HG03095 (cell line): ENCODE measurements around the gene CD99.
"Not testable (repeated sequence)": the region's sequence is repeated elsewhere in the genome, so short reads cannot be mapped to it uniquely, and the experiment has no call there.

Experiments used
- ATAC-seq: cut with Tn5 transposase; IDR thresholded peaks from one replicate; pipeline ENCODE4 v1.9.1; 2021; ENCODE audit warnings: moderate library complexity; ENCODE audit not compliant: unreplicated experiment

The CD99 gene

GRCh38 chrX:2719774-2720447 lies 28.8 kb downstream of the CD99 start:
- ATAC-seq = no peak

DNA sequence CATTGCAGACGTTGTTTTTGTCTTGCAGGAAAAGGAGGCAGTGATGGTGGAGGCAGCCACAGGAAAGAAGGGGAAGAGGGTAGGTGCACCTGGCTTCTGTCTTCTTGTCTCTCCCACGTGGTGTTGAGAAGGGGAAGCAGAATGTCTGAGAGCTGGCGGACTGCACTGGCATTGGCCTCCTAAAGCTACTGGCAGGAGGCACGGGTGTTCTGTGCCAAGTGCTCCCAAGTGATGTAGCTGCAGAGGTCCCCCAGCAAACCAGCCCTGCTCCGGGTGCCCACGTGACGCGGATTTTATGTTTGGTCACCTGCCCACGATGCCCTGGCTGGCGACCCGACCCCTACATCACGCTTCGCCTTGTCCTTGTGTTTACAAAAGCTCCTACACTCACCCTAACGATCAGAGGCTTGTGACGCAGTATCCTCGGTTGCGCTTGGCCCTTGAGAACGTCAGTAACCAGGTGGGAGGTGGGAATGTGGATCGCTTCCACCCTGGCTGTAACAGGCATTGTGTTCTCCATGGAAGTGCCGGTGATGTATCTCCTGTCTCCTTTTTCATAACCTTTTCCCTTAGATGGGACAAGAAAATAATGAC lies 32.3 kb downstream of the CD99 start:
- no peak for ATAC-seq

DNA sequence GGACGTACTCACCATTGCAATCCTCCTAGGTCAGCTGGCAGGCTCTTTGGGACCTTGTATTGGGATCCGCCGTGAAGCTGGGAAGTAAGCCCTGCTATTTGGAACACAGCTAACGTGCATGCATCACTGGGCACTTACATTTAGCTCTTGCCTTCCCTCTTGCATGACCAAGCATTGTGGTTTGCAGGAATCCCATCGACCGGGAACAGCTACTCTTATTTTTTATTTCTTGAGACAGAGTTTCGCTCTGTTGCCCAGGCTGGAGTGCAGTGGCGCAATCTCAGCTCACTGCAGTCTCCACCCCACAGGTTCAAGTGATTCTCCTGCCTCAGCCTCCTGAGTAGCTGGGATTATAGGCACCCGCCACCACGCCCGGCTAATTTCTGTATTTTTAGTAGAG lies 36.2 kb downstream of the CD99 start:
- not testable (repeated sequence) for ATAC-seq

DNA sequence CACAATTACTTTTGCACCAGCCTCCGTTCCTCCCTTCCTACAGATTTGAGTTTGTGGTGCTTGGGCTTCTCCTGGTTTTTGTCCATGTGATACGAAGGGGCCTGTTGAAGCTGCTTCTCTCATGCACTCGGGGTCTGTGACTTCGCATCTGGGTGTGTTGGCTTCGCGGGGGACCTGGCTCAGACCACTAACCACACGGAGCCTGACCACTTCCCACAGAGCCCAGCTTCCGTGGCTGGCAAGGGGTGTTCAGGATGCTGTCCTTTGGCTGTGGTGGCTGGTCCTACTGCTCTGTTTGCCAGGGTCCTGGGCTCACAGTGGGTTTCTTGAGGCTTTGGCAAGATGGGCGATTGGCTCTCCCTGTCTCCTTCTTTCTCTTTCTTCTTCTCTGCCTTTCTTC lies 41.0 kb downstream of the CD99 start:
- ATAC-seq = no peak

DNA sequence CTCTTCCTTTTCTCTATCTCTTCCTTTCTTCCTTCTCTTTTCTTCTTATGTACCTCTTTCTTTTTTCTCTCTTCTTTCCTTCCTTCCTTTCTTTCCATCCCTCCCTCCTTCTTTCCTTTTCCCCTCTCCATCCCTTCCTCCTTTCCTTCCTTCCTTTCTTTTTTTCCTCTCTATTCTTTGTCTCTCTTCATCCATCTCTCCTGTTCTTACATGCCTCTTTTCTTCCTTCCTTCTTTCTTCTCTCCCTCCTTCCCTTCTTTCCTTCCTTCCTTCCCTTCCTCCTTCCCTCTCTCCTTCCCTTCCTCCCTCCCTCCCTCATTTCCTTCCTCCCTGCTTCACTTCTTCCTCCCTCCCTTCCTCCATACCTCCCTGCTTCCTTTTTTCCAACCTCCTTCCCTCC lies 41.6 kb downstream of the CD99 start:
- no peak for ATAC-seq

- no peak for ATAC-seq
Observed at GRCh38 chrX:2733286-2733685, 42.2 kb downstream of the CD99 start.

DNA sequence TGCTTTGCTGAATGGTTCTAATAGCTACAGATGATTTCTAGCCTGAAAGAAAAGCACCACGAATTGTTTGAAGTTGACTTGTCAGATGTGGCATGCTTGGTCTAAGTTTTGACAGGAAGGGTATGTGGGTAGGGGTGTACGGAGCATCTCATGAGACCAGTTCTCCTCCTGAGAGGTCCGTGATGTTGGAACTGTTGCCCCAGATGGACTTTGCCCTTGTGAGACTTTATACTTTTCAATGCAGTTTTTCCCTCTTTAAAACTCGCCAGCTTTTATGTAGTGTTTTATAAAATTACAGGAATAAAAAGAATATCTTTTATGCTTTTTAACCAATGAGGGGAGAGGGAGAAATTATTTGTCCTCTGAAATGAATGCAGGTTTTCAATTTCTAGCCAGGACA lies 44.2 kb downstream of the CD99 start:
- ATAC-seq = no peak

DNA sequence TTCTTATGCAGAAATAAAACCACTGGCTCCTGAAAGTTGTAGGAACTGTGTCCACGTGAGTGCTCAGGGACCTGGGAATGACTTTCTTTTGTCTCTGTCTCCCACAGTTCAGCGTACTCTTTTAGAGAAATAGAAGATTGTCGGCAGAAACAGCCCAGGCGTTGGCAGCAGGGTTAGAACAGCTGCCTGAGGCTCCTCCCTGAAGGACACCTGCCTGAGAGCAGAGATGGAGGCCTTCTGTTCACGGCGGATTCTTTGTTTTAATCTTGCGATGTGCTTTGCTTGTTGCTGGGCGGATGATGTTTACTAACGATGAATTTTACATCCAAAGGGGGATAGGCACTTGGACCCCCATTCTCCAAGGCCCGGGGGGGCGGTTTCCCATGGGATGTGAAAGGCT lies 49.6 kb downstream of the CD99 start:
- no peak for ATAC-seq

GRCh38 chrX:2741386-2741785 lies 50.3 kb downstream of the CD99 start:
- no peak for ATAC-seq

DNA sequence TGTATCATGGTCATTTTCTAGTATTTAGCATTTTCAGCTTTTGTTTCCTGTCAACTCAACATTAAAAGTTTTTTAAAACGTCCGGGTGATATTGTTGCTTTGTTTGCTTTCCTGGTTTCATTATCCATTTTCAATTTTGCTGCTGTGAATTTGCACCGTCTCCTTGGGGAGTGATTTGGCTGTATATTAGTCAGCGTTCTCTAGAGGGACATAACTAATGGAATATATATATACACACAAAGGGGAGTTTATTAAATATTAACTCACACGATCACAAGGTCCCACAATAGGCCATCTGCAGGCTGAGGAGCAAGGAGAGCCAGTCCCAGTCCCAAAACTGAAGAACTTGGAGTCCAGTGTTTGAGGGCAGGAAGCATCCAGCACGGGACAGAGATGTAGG lies 55.2 kb downstream of the CD99 start:
- ATAC-seq = not testable (repeated sequence)

GRCh38 chrX:2748171-2748814 lies 57.2 kb downstream of the CD99 start:
- ATAC-seq = no peak

DNA sequence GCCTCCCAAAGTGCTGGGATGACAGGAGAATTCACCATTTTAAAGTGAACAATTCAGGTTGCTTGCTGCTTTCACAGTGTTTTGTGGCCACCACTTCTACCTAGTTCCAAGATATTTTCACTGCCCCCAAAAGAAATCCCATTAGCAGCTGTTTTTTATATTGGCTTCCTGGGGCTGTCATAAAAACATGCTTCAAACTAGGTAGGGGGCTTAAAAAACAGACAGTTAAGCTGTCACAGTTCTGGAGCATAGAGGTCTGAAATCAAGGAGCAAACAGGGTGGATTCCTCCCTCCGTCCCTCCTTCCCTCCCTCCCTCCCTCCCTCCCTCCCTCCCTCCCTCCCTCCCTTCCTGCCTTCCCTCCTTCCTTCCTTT lies 57.7 kb downstream of the CD99 start:
- no peak for ATAC-seq

GRCh38 chrX:2751291-2751690 lies 60.2 kb downstream of the CD99 start:
- no peak for ATAC-seq

DNA sequence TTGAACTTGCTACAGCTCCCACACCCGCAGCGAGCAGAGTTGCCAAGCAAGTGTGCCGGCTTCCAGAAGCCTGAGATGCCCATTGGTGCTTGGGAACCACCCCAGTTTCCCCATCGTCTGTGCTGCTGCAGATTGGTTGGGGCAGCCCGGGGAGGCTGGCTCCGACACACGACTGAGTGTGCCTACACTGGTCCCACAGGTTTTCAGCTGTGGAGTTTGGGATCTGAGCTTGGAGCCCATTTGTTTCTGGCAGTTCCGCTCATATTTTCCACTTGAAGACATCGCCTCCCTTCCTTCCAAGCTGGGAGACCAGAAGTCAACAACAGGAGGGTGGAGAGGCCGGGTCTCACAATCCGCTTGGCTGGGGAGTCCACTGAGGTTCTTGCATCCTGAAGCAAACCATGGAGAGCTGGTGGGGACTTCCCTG lies 60.8 kb downstream of the CD99 start, which contains the start of gene XG:
Gene XG, plus strand, starts transcription at position 167 of the 427 bp plus-strand sequence. Its CDS starts 235 bp downstream, at position 402.
- ATAC-seq = not testable (repeated sequence)

- not testable (repeated sequence) for ATAC-seq
Observed at GRCh38 chrX:2752441-2752840, 61.3 kb downstream of the CD99 start.

DNA sequence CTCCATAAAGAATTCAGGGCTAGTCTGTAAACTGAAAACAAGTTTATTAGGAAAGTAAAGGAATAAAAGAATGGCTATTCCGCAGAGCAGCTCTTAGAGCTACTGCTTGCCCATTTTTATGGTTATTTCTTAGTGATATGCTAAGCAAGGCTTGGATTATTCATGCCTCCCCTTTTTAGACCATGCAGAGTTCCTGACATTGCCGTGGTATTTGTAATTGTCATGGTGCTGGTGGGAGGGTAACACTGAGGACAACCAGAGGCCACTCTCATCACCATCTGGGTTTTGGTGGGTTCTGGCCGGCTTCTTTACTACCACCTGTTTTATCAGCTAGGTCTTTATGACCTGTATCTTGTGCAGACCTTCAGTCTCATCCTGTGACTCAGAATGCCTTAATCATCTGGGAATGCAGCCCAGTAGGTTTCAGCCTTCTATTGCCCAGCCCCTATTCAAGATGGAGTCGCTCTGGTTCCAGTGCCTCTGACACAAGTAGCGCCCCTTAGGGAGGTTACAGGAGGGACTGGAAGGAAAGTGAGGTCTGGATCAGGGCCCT lies 64.1 kb downstream of the CD99 start:
- ATAC-seq = not testable (repeated sequence)

- ATAC-seq = no peak
Observed at GRCh38 chrX:2756548-2756947, 65.5 kb downstream of the CD99 start.

GRCh38 chrX:2761246-2761645 lies 70.2 kb downstream of the CD99 start:
- no peak for ATAC-seq

DNA sequence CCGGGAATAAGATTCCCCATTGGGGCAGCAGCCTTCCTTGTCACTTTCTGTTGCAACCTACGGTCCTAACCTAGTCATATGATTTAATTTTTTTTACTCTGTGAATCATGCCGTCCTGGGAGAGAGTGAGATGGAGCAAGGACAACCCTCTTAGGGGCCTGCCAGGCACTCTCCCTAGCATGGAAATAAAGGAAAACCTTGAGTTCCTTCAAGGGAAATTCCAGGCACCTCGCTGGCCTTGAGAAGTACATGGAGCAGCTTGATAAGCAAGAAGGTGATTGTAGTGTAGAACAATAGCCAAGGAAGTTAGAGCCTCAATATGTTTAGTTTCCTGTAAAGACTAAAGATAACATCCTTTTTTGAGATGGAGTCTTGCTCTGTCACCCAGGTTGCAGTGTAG lies 71.6 kb downstream of the CD99 start:
- not testable (repeated sequence) for ATAC-seq

GRCh38 chrX:2764766-2765548 lies 73.9 kb downstream of the CD99 start:
- not testable (repeated sequence) for ATAC-seq

- no peak for ATAC-seq
Observed at GRCh38 chrX:2765549-2765830, 74.4 kb downstream of the CD99 start.
